Tibial nerve (tissue), 4 donors: ENCODE data around the gene EN2.

ENCODE experiments used
- CTCF ChIP-seq, 5 experiments: fragments of 200-600 bp in 3 of 5; fragments of 450-650 bp in 2 of 5; sonication (generic) in 3 of 5; IDR thresholded peaks; one replicate each; pipeline ENCODE4 v1.5.1; 2016 to 2019; ENCODE audit warnings: antibody characterized with exemption in 5 of 5, mild to moderate bottlenecking in 3 of 5, moderate library complexity in 2 of 5
- EP300 ChIP-seq, 2 donors: sonication (generic); formaldehyde crosslinking; IDR thresholded peaks; one replicate each; pipeline ENCODE4 v1.6.1; 2017; ENCODE audit warnings: antibody characterized with exemption in 2 of 2, mild to moderate bottlenecking in 1 of 2
- POLR2A ChIP-seq, 2 donors: fragments of 450-650 bp; IDR thresholded peaks; one replicate each; pipeline ENCODE4 v1.6.1; 2017; ENCODE audit warnings: antibody characterized with exemption in 2 of 2, mild to moderate bottlenecking in 2 of 2, moderate library complexity in 2 of 2

GRCh38 chr7:155497149-155497901, 39.4 kb downstream of the EN2 start:
- TF ChIP-seq CTCF (IDR thresholded peaks at IDR 0.05): no peak
- no peak for TF ChIP-seq POLR2A (IDR thresholded peaks at IDR 0.05)
- no peak for TF ChIP-seq EP300 (IDR thresholded peaks at IDR 0.05)
